ENCODE results near the gene CDC42BPB. TPM values are rescaled to one million over a fixed set of nuclear protein-coding genes. Genes with fewer than 3 reads are reported as not detected.
A peak's percentile ranks its signal among the peaks of the same experiment; 100 is the strongest.

Gene CDC42BPB
- total RNA-seq, 1 donor: 118 TPM

DNA sequence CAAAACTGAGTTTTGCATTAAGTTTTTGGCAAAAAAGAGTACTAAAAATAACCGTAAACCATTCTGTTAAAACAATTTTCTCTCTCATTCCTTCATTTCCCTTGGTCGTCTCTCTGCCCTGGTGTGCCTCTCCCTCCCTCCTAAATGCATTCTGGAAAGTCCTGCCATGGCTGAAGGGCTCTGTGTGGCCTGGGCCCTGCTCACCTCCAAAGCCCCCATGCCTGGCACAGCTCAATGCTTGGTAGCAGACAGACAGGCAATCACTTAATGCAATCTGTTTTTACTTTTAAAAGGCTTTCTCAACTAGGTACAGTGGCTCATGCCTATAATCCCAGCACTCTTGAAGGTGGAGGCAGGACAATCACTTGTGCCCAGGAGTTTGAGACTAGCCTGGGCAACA, 47.8 kb downstream of the CDC42BPB start:
- H3K27me3 ChIP-seq (ENCODE audit: insufficient read depth, low read length): no peaks in the 10 kb centered on the region
- H3K27ac ChIP-seq (ENCODE audit: low read depth, low read length): peak overlapping the region; percentile 34
- H4K20me1 ChIP-seq (ENCODE audit: insufficient read depth, low read length): peaks cover 39% of the 10 kb centered on the region
- DNase-seq (ENCODE audit: insufficient read length, low spot score, missing footprints): no peak
- H2AFZ ChIP-seq (ENCODE audit: low read length): no peak overlapping the region
- peaks cover 22% of the 10 kb centered on the region for H3K4me1 ChIP-seq (ENCODE audit: insufficient read depth, low read length)
- no peaks in the 10 kb centered on the region for H3K9me3 ChIP-seq (ENCODE audit: low read depth, low read length)
- H3K4me2 ChIP-seq (ENCODE audit: insufficient read depth, low read length): no peak overlapping the region
- TF ChIP-seq, protein P1, sequence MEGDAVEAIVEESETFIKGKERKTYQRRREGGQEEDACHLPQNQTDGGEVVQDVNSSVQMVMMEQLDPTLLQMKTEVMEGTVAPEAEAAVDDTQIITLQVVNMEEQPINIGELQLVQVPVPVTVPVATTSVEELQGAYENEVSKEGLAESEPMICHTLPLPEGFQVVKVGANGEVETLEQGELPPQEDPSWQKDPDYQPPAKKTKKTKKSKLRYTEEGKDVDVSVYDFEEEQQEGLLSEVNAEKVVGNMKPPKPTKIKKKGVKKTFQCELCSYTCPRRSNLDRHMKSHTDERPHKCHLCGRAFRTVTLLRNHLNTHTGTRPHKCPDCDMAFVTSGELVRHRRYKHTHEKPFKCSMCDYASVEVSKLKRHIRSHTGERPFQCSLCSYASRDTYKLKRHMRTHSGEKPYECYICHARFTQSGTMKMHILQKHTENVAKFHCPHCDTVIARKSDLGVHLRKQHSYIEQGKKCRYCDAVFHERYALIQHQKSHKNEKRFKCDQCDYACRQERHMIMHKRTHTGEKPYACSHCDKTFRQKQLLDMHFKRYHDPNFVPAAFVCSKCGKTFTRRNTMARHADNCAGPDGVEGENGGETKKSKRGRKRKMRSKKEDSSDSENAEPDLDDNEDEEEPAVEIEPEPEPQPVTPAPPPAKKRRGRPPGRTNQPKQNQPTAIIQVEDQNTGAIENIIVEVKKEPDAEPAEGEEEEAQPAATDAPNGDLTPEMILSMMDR (IDR thresholded peaks at IDR 0.05; ENCODE audit: extremely low read depth, low read depth, low read length): no peak
- no peak overlapping the region for H3K4me3 ChIP-seq (ENCODE audit: insufficient read depth, low read length)
- peaks cover 37% of the 10 kb centered on the region for H3K36me3 ChIP-seq (ENCODE audit: insufficient read depth, low read length)
- peaks cover 89% of the 10 kb centered on the region for H3K79me2 ChIP-seq (ENCODE audit: insufficient read depth, low read length)

DNA sequence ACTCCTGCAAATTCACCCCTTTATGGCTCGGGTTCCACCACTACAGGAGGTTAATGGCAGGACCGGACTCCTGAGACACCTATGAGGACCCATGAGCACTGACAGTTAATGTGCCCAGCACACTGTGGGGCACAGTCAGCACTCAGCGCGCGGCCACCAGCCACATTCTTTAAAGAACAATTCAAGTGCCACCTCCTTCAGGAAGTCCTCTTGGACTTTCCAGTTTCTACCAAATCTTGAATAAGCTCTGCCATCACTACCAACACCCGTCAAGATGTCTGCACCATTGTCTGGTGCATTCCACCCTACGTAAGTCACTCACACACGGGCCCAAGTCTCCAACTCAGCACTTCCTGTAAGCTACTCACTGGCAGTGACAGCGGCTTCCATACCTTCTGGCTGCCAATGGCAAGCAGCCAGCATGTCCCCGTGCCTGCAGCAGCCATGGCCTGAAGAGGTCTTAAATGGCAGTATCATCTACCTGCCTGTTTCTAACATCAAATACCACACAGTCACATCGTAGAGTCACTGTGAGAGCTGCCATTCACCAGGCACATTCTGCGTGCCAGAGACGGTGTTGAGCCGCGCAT, 48.5 kb downstream of the CDC42BPB start:
- Histone ChIP-seq H3K36me3 (ENCODE audit: insufficient read depth, low read length) (peaks cover 43% of the 10 kb centered on the region), H3K27ac (ENCODE audit: low read depth, low read length) (peak overlapping the region; percentile 34), H3K9me3 (ENCODE audit: low read depth, low read length) (no peaks in the 10 kb centered on the region), H3K4me2 (ENCODE audit: insufficient read depth, low read length) (no peak overlapping the region), H2AFZ (ENCODE audit: low read length) (no peak overlapping the region), H3K4me3 (ENCODE audit: insufficient read depth, low read length) (no peak overlapping the region), H3K27me3 (ENCODE audit: insufficient read depth, low read length) (no peaks in the 10 kb centered on the region), H3K79me2 (ENCODE audit: insufficient read depth, low read length) (peaks cover 90% of the 10 kb centered on the region), H4K20me1 (ENCODE audit: insufficient read depth, low read length) (peaks cover 39% of the 10 kb centered on the region), H3K4me1 (ENCODE audit: insufficient read depth, low read length) (peaks cover 16% of the 10 kb centered on the region)
- TF ChIP-seq, protein P1 (IDR thresholded peaks at IDR 0.05; ENCODE audit: extremely low read depth, low read depth, low read length): no peak
- peak; percentile 80 for DNase-seq (ENCODE audit: insufficient read length, low spot score, missing footprints)

DNA sequence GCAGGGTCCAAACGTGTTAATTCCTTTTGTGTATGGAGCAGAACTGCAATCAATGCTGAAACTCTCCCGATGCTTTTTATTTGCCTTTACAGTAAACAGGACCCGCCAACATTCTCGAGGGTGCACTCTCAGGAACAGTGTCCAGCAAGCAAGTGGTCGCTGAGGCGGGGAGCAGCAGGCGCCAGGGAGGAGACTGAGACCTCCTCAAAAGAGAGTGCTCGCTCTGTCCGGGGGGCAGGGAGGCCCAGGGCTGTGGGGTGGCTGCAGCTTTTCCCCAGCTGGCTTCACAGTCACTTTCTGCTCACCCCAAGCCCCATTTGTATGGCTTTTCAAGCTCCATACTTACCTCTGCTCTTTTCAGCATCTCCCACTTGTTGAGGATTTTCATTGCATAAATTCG, 49.2 kb downstream of the CDC42BPB start:
- Histone ChIP-seq H3K36me3 (ENCODE audit: insufficient read depth, low read length) (peaks cover 50% of the 10 kb centered on the region), H3K27me3 (ENCODE audit: insufficient read depth, low read length) (no peaks in the 10 kb centered on the region), H3K4me3 (ENCODE audit: insufficient read depth, low read length) (no peak overlapping the region), H3K79me2 (ENCODE audit: insufficient read depth, low read length) (peaks cover 90% of the 10 kb centered on the region), H2AFZ (ENCODE audit: low read length) (no peak overlapping the region), H3K27ac (ENCODE audit: low read depth, low read length) (no peak overlapping the region), H3K4me1 (ENCODE audit: insufficient read depth, low read length) (peaks cover 16% of the 10 kb centered on the region), H3K4me2 (ENCODE audit: insufficient read depth, low read length) (no peak overlapping the region), H3K9me3 (ENCODE audit: low read depth, low read length) (no peaks in the 10 kb centered on the region), H4K20me1 (ENCODE audit: insufficient read depth, low read length) (peaks cover 34% of the 10 kb centered on the region)
- DNase-seq (ENCODE audit: insufficient read length, low spot score, missing footprints): no peak
- TF ChIP-seq, protein P1 (IDR thresholded peaks at IDR 0.05; ENCODE audit: extremely low read depth, low read depth, low read length): no peak

DNA sequence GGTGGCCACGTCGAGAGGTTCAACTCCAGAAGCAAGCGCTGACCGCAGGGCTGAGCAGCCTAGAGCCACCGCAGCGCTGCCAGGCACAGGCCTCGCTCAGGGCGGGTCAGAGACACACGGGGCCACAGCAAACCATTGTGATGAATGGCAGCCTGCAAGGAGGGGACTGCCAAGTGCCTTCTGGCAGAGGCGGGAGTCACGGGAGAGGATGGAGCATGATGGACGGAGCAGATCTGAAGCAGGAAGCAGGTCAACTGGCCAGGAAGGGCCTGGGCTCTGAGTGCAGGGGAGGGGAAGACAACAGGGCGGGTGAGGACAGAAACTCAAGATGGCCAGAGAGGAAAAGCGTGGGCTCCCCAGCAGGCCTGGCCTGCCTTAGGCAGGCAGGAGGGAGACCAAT, 49.8 kb downstream of the CDC42BPB start:
- no peak overlapping the region for H3K4me2 ChIP-seq (ENCODE audit: insufficient read depth, low read length)
- H3K4me3 ChIP-seq (ENCODE audit: insufficient read depth, low read length): no peak overlapping the region
- H3K36me3 ChIP-seq (ENCODE audit: insufficient read depth, low read length): peaks cover 56% of the 10 kb centered on the region
- H3K27ac ChIP-seq (ENCODE audit: low read depth, low read length): no peak overlapping the region
- TF ChIP-seq, protein P1 (IDR thresholded peaks at IDR 0.05; ENCODE audit: extremely low read depth, low read depth, low read length): no peak
- no peaks in the 10 kb centered on the region for H3K9me3 ChIP-seq (ENCODE audit: low read depth, low read length)
- H4K20me1 ChIP-seq (ENCODE audit: insufficient read depth, low read length): peaks cover 30% of the 10 kb centered on the region
- DNase-seq (ENCODE audit: insufficient read length, low spot score, missing footprints): no peak
- H2AFZ ChIP-seq (ENCODE audit: low read length): no peak overlapping the region
- no peaks in the 10 kb centered on the region for H3K27me3 ChIP-seq (ENCODE audit: insufficient read depth, low read length)
- H3K4me1 ChIP-seq (ENCODE audit: insufficient read depth, low read length): peaks cover 16% of the 10 kb centered on the region
- peaks cover 90% of the 10 kb centered on the region for H3K79me2 ChIP-seq (ENCODE audit: insufficient read depth, low read length)
